Measurements from ENCODE around the gene OR11L1.

OR11L1 gene, protein sequence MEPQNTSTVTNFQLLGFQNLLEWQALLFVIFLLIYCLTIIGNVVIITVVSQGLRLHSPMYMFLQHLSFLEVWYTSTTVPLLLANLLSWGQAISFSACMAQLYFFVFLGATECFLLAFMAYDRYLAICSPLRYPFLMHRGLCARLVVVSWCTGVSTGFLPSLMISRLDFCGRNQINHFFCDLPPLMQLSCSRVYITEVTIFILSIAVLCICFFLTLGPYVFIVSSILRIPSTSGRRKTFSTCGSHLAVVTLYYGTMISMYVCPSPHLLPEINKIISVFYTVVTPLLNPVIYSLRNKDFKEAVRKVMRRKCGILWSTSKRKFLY

DNA sequence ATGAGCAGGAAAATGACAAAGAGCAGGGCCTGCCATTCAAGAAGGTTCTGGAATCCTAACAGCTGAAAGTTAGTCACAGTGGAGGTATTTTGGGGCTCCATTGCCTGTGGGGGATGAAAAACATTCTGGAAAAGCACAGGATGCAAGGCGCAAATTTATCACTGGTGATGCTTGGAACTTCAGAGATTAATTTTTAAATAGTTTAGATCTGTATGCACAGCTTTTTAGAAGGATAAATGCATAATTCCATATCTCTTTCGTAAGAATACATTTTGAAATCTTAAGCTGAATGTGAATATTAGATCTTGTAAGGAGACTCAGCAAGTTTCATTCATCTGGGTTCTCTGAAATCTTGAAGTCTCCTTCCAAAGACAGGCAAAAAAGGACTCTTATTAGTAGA, at the start of gene OR11L1:
Gene OR11L1 (minus strand): TSS at position 101 of the 400 bp plus-strand sequence. CDS start 0 bp downstream, at position 101.
- DNase-seq (ENCODE audit: low read depth), result no peak

DNA sequence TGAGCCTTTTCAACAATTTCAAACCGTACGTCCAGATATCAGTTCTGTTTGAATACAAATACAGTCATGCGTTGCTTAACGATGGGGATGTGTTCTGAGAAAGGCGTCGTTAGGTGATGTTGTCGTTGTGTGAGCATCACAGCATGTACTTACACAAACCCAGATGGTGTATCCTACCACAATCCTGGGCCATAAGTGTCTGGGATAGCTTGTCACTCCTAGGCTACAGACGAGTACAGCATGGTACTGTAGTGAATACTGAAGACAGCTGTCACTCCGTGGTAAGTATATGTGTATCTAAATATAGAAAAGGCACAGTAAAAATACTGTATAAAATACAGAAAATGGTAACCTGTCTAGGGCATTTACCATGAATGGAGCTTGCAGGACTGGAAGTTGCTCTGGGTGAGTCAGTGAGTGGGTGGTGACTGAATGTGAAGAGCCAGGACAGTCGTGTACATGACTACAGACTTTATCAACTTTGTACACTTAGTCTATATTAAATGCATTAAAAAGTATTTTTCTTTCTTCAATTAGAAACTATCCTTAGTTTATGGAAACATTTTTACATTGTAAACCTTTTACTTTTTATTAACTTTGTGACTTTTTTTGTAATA, 43.2 kb upstream of the OR11L1 start:
- DNase-seq (ENCODE audit: low read depth), result no peak

DNA sequence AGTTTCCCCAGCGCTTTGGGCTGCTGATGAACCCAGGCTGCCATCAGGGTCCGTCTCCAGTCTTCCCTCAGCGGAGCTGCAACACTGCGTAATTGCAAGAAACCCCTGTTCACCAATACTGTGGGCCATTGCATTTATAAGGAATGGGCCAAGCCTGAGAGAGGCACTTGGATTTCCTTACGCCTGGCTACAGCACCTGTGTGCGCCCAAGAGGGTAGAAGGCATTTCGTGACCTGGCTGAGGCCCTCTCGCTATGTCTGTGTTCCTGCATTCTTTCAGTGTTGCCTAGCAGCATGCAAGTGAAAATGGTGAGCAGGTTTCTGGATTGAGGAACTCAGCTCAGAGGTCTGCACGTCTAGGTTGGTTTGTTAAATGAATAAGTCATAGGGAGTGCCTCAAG, 41.6 kb upstream of the OR11L1 start:
- DNase-seq (ENCODE audit: low read depth), result no peak

DNA sequence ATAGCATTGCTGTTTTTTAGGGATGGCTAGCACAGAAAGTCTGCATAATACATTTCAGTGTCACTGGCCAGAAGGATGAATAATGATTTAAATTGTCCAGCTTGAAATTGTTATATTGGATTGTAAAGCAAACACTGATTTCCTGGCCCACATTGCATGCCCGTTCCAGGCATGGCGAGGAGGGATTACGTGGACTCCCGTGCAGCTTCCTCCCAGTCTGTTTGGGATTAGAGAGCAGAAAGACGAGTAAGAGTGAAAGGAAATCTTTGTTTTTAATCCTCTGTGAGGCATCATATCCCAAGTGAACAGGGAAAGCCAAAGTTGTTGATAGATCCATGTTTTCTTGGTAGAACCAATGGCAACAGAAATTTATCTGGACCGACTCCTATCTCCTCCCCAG, 23.7 kb upstream of the OR11L1 start:
- DNase-seq (ENCODE audit: low read depth), result no peak

DNA sequence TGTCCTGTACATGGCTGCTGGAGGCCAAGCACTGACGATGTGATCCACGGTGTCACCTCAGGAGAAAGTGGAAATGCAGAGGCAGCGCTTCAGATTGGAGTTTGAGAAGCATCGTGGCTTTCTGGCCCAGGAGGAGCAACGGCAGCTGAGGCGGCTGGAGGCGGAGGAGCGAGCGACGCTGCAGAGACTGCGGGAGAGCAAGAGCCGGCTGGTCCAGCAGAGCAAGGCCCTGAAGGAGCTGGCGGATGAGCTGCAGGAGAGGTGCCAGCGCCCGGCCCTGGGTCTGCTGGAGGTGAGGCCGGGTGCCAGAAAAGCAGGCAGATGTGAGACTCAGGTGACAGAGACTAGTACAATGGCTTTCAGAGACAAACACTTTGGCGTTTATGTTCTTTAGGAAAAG, 22.9 kb upstream of the OR11L1 start:
- no peak for DNase-seq (ENCODE audit: low read depth)

DNA sequence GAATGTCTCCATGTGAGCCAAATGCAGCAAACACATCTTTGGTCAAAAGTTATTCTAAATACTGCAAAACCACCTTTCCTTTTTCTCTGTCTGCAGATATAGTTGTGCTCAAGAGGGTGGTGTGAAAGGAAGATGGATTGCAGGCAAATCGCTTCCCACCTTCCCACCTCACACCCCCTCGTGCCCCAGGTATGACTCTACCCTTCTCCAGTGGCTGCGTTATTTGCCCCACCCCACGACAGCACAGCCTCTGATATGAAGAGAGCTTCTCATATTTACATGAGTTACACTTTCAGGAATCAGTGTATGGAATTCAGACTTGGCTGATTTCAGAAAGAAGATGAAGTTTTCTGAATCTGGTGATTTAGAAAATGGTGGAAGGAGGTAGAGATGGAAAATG, 21.1 kb upstream of the OR11L1 start:
- DNase-seq (ENCODE audit: low read depth), result no peak

DNA sequence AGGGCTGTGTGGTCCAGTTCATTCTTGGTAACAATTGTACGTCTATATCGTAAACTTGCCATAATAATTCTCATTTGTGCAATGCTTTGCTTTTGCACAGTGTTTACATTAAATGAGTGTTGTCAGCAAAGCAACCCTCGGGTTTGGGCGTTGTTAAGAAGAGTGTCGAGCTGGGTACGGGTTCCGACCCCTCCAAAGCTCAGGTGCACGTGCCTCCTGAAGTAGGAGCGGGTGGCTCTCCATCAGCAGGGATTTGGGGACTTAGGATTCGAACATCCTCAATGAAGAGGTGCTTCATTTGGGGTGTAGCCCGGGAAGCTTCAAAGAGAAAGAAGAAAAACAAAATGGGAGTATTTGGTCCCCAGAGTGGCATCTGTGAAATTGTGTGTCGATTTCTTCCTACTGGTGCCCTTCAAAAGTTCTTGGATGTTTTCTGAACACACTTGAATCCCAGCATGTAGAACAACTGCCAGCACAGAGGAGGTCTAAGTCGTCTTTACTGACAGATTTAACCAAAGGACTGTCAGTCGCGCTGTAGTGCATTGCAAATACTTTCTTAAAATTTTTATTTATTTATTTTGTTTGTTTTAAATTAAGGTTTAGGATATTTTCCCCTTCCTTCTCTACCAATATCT, 16.4 kb upstream of the OR11L1 start:
- no peak for DNase-seq (ENCODE audit: low read depth)

DNA sequence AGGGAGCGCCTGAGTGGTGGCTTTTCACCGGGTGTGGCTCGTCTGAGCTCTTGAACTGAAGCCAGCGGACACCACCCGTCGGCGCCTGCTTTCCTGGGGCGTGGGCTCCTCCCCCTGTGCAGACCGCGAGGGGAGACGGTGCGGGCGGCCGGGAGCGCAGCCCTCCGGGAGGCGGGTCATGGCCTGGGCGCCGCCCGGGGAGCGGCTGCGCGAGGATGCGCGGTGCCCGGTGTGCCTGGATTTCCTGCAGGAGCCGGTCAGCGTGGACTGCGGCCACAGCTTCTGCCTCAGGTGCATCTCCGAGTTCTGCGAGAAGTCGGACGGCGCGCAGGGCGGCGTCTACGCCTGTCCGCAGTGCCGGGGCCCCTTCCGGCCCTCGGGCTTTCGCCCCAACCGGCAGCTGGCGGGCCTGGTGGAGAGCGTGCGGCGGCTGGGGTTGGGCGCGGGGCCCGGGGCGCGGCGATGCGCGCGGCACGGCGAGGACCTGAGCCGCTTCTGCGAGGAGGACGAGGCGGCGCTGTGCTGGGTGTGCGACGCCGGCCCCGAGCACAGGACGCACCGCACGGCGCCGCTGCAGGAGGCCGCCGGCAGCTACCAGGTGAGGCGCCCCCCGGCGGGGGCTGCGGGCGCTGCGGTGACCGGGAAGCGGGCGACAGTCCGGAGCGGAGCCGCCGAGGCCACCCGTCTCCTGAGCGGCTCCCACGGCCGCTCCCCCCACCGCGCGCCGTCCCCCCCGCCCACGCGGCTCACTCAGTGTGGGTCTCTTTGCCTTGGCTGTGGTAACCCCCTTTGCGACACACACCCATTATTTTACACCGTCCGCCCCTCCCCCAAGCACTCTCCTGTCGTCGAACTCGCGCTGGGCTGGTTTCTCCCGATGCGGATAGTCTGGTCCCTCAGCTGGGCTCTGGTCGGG, 15.6 kb upstream of the OR11L1 start, which contains the start of gene TRIM58:
Gene TRIM58 (plus strand): TSS at position 119 of the 916 bp plus-strand sequence. CDS start 60 bp downstream, at position 179.
- DNase-seq (ENCODE audit: low read depth), result no peak

DNA sequence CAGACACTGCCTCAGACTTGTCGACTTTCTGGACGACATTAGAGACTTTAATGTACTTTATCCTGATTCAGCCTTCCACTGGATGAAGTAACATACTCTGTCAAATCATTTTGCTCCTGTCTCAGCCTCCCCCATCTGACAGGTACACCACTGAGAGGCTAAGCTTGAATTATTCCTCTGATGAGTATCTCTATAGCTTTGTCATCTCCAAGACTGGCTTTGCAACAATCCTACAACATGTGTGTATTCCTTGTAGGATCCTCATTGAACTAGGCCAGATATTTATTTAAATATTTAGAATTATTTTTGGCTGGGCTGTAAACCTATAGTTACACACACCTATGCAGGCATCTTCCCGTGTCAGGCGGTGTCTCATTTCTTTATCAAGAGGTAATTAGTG, 14.2 kb upstream of the OR11L1 start:
- no peak for DNase-seq (ENCODE audit: low read depth)

DNA sequence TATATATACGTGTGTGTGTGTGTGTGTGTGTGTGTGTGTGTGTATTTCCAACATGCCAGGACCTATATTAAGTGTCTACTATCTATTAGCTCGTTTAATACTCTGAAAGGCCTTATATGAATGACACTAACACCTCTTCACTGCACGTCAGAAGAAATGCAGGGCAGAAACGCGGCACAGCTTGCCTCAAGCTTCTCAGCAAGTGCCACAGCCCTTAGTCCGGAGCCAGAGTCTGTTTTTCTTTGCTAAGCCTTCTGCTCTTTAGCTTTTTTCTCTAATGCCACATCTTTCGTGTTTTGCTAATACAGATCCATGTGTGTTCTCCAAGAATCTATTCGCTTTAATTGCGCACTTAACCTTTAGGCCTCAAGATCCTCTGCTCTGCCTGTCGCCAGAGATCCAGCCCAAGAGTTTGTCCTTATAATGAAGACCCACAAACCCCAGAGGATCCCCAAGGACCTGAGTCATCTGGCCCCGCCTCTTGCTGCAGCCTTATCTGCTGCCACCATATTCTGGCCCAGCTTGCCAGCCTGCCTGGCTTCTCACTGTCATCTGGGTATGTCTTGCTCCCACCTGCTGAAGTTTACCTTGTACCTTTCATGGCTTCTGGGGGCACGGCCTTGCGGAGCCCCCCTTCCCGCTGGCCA, 13.3 kb upstream of the OR11L1 start:
- no peak for DNase-seq (ENCODE audit: low read depth)

DNA sequence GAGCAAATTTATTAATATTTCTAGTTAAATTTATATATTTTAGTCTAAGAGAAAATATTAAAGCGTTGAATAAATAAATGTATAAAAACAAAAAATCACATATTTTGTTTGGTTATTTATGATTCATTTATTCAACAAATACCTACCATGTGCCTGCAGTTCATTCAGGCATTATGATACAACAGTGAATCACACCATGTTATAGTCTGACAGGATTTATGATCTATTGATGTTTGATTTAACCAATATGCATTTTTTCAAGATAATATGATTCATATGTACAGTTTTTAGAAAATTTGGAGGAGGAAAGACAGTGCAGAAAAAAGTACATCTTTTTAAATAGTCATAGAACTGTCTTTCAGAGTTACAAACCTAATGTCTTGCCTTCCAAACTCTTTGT, 7.9 kb upstream of the OR11L1 start:
- no peak for DNase-seq (ENCODE audit: low read depth)

DNA sequence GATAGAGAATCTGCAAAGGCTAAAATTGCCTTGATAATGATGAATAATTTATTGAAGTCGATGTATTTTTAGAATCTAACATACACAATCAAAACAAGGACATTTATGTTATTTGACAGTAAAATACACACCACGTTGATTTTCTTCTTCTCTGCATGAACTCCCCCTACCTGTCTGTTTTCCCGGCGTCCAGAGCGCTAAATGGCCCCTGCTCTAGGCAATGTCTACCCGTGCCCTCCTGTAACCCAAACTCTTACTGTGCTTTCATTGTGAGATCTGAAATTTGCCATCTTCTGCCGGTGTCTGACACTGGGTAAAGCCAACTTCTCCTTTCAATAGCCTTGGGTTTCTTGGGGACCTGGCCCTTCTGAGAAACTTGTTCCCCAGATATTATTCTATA, 6.7 kb upstream of the OR11L1 start:
- DNase-seq (ENCODE audit: low read depth), result no peak

DNA sequence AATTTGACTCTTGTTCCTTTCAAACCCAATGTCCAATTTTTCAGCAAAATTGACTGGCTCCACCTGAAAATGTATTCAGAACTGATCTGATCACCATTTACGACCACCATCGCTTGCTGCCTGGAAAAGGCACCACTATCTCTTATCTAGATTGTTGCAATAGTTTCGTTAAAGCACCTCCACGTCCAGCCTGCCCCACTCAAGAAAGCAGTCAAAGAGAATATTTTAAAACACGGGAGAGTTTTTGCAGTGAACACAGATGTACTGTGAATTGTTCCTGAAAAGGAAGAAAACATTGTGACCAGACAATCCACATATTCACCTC, 4.0 kb upstream of the OR11L1 start:
- DNase-seq (ENCODE audit: low read depth), result no peak

DNA sequence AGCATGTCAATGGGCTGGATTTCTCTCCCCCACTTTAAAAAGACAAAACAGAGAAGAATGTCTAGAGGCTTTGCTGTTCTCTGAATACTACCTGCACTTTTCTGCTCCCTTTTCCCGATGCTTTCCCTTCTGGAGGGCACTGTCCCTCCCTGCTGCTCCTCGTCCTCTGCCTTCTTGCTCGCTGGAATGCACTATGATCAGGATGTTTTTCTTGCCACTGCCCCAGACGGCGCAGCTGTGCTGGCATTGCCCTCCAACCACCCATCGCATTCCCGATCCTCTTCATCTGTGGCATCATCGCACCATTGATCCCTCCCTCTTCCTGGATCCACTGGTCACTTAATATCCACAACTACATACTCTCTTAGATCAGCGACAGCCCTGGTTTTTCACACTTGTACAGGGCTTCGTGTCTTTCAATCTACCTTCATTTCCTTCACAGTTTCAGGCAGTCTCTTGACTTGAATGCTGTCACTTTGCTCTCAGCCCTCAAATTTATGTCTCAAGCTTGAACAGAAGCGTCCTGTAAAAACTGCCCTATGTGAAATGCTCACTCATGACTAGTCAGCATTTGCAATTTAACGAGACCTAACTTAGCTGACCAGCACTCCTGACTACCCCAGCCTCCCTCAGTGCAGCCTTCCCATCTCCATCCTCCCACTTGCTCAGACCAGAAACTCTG, 3.5 kb upstream of the OR11L1 start:
- no peak for DNase-seq (ENCODE audit: low read depth)

DNA sequence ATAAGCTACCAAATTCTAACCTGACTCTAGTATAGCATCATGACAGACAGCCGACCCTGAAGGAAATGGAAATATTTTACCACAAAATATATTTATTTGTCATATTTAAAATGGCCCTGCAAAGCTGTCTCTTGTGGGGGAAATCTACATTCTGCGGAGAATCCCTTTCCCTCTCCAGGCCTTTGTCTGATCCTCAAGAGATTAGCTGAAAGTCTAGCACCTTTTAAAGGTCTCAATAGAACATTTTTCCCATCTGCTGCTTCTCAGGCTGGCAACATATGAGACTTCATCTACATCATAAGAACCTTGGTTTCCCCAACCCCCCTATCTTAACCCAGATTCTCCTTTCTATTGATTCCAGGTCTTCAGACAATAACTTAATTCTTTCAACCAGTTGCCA, 1.7 kb upstream of the OR11L1 start:
- no peak for DNase-seq (ENCODE audit: low read depth)

DNA sequence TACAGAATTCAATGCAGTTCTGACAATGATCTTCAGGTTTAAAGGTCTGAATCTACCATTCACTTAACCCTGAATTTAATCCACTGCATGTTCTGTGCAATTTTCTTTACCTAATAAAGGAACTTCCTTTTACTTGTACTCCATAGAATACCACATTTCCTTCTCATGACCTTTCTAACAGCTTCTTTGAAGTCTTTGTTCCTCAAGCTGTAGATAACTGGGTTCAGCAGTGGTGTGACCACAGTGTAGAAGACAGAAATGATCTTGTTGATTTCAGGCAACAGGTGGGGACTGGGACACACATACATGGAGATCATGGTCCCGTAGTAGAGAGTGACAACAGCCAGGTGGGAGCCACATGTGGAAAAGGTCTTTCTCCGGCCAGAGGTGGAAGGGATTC, 878 bp downstream of the OR11L1 start:
- no peak for DNase-seq (ENCODE audit: low read depth)

DNA sequence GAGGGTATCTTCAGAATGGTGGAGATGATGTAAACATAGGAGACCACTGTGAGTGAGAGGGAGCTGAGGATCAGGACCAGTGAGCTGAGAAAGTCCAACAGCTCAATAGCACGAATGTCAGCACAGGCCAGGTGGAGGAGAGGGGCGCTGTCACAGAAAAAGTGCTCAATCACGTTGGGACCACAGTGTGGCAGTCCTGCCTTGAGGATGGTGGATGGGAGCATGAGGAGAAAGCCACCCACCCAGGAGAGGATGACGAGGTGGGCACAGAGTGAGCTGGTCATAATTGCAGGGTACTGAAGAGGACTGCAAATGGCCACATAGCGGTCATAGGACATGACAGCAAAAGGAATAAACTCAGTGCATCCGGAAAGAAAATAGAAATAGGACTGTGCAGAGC, 8.1 kb downstream of the OR11L1 start:
- DNase-seq (ENCODE audit: low read depth), result no peak

DNA sequence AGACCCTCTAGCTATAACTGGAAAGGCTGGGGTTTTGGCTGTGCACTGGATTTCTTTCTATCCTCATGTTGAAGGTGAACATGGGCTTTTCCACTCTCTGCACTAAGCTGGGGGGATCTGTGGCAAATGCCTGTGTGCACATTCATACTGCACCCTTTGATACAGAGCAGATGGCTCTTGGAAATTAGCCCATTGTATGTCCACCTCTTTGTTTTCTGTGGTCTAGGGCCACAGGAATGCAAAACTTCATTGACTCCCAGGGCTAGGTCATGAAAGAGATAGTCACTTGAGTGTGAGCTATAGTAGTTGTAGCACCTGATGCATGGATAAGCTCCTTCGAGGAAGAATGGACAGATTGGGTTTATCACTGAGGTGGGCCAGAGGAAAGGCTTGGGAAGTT, 12.0 kb downstream of the OR11L1 start:
- no peak for DNase-seq (ENCODE audit: low read depth)

DNA sequence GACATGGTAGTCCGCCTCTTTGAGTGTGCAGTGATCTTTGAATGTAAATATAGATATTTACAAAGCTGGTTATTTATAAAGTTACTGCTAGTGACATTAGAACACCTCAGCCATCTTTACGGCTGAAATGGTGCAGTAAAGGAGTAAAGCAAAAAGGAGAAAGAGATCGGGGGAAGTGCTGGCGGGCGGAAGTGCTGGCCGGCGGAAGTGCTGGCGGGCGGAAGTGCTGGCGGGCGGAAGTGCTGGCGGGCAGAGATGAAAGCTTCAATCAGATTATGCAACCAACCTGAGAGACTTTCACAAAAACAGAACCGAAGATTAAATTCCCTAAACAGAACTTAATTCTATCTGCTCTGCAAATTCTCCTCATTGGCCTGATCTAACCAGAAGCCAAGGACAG, 16.3 kb downstream of the OR11L1 start:
- no peak for DNase-seq (ENCODE audit: low read depth)

DNA sequence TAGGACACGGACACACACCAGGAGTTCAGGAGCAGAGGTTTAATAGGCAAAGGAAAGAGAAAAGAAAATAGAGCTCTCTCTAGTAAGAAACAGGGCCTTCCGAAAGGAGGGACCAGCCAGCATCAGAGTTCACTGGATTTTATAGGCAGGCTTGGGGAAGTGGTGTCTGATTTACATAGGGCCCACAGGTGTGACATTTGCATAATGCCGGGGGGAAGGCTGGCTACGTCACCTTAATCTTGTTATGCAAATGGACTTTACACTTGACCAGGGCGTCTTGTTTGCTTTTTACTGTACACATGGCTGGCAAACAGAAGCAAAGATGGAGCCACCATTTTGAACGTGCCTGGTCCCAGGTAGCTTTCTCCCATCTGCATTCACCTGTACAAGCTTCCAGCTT, 17.7 kb downstream of the OR11L1 start, which contains the start of gene OR14A16:
Gene OR14A16 (minus strand): TSS at position 97 of the 400 bp plus-strand sequence. CDS start 8,390 bp downstream, outside the sequence.
- DNase-seq (ENCODE audit: low read depth), result no peak

DNA sequence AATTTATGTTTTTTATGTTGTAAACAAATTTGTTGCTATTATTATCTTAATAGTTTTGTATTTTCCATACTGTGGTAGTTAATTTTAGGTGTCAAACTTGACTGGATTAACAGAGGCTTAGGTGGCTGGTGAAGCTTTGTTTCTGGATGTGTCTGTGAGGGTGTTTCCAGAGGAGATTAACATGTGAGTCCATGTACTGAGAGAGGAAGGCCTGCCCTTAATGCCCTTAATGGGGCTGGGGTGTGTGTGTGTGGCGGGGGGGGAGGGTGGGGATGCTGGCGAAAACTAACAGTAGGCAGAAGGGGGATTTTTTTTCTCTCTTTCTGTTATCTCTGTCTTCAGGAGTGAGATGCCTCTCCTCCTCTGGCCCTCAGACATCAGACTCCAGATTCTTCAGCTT, 19.6 kb downstream of the OR11L1 start:
- no peak for DNase-seq (ENCODE audit: low read depth)

Data from EH (cell line).